Measurements from ENCODE around the gene PTGDR2.

The PTGDR2 gene

GRCh38 chr11:60874421-60875365 is 18.9 kb upstream of the PTGDR2 start:
- H3K9ac ChIP-seq (ENCODE audit: low read depth in 1 of 2, low read length in 2 of 2), result no peak overlapping the region
- peaks cover 20 to 32% of the 10 kb centered on the region in 2 donors for H3K4me1 ChIP-seq (ENCODE audit: control insufficient read depth in 1 of 2, insufficient read depth in 2 of 2, low read length in 2 of 2)
- H3K4me3 ChIP-seq (ENCODE audit: low read depth in 1 of 2, low read length in 2 of 2), result no peak overlapping the region
- peaks cover 0 to 2% of the 10 kb centered on the region in 2 donors for H3K36me3 ChIP-seq (ENCODE audit: control insufficient read depth in 1 of 2, insufficient read depth in 2 of 2, low read length in 2 of 2)
- no peaks in the 10 kb centered on the region for H3K9me3 ChIP-seq (ENCODE audit: control insufficient read depth in 1 of 2, low read length in 2 of 2)
- H3K27me3 ChIP-seq (ENCODE audit: control insufficient read depth in 1 of 2, insufficient read depth in 2 of 2, low read length in 2 of 2), result no peaks in the 10 kb centered on the region
- H3K27ac ChIP-seq (ENCODE audit: low read depth, low read length), result no peak overlapping the region

- H3K27ac ChIP-seq (ENCODE audit: low read depth, low read length), result no peak overlapping the region
- no peak overlapping the region for H3K4me3 ChIP-seq (ENCODE audit: low read depth in 1 of 2, low read length in 2 of 2)
- H3K4me1 ChIP-seq (ENCODE audit: control insufficient read depth in 1 of 2, insufficient read depth in 2 of 2, low read length in 2 of 2), result peaks cover 20 to 32% of the 10 kb centered on the region in 2 donors
Observed at GRCh38 chr11:60873533-60873932, 17.8 kb upstream of the PTGDR2 start.

GRCh38 chr11:60872961-60873524 is 17.3 kb upstream of the PTGDR2 start:
- no peak overlapping the region for H3K4me3 ChIP-seq (ENCODE audit: low read depth in 1 of 2, low read length in 2 of 2)
- H3K27ac ChIP-seq (ENCODE audit: low read depth, low read length), result no peak overlapping the region
- H3K9ac ChIP-seq (ENCODE audit: low read depth in 1 of 2, low read length in 2 of 2), result no peak overlapping the region
- H3K36me3 ChIP-seq (ENCODE audit: control insufficient read depth in 1 of 2, insufficient read depth in 2 of 2, low read length in 2 of 2), result peaks cover 0 to 2% of the 10 kb centered on the region in 2 donors
- no peaks in the 10 kb centered on the region for H3K27me3 ChIP-seq (ENCODE audit: control insufficient read depth in 1 of 2, insufficient read depth in 2 of 2, low read length in 2 of 2)
- no peaks in the 10 kb centered on the region for H3K9me3 ChIP-seq (ENCODE audit: control insufficient read depth in 1 of 2, low read length in 2 of 2)
- peaks cover 20 to 32% of the 10 kb centered on the region in 2 donors for H3K4me1 ChIP-seq (ENCODE audit: control insufficient read depth in 1 of 2, insufficient read depth in 2 of 2, low read length in 2 of 2)

More at GRCh38 chr11:60873533-60873932, 17.8 kb upstream of the PTGDR2 start:
- Histone ChIP-seq H3K9me3 (ENCODE audit: control insufficient read depth in 1 of 2, low read length in 2 of 2) (no peaks in the 10 kb centered on the region), H3K9ac (ENCODE audit: low read depth in 1 of 2, low read length in 2 of 2) (no peak overlapping the region), H3K36me3 (ENCODE audit: control insufficient read depth in 1 of 2, insufficient read depth in 2 of 2, low read length in 2 of 2) (peaks cover 0 to 2% of the 10 kb centered on the region in 2 donors), H3K27me3 (ENCODE audit: control insufficient read depth in 1 of 2, insufficient read depth in 2 of 2, low read length in 2 of 2) (no peaks in the 10 kb centered on the region)

GRCh38 chr11:60872124-60872960 is 16.6 kb upstream of the PTGDR2 start:
- H3K9ac ChIP-seq (ENCODE audit: low read depth in 1 of 2, low read length in 2 of 2), result no peak overlapping the region
- peaks cover 20 to 32% of the 10 kb centered on the region in 2 donors for H3K4me1 ChIP-seq (ENCODE audit: control insufficient read depth in 1 of 2, insufficient read depth in 2 of 2, low read length in 2 of 2)
- peaks cover 0 to 2% of the 10 kb centered on the region in 2 donors for H3K36me3 ChIP-seq (ENCODE audit: control insufficient read depth in 1 of 2, insufficient read depth in 2 of 2, low read length in 2 of 2)
- peak overlapping the region; percentile 28 for H3K27ac ChIP-seq (ENCODE audit: low read depth, low read length)
- no peak overlapping the region for H3K4me3 ChIP-seq (ENCODE audit: low read depth in 1 of 2, low read length in 2 of 2)
- H3K9me3 ChIP-seq (ENCODE audit: control insufficient read depth in 1 of 2, low read length in 2 of 2), result no peaks in the 10 kb centered on the region
- no peaks in the 10 kb centered on the region for H3K27me3 ChIP-seq (ENCODE audit: control insufficient read depth in 1 of 2, insufficient read depth in 2 of 2, low read length in 2 of 2)

GRCh38 chr11:60871378-60872061 is 15.8 kb upstream of the PTGDR2 start:
- H3K36me3 ChIP-seq (ENCODE audit: control insufficient read depth in 1 of 2, insufficient read depth in 2 of 2, low read length in 2 of 2), result peaks cover 0 to 2% of the 10 kb centered on the region in 2 donors
- H3K9me3 ChIP-seq (ENCODE audit: control insufficient read depth in 1 of 2, low read length in 2 of 2), result no peaks in the 10 kb centered on the region
- no peaks in the 10 kb centered on the region for H3K27me3 ChIP-seq (ENCODE audit: control insufficient read depth in 1 of 2, insufficient read depth in 2 of 2, low read length in 2 of 2)
- peak overlapping the region; percentile 28 for H3K27ac ChIP-seq (ENCODE audit: low read depth, low read length)
- no peak overlapping the region for H3K4me3 ChIP-seq (ENCODE audit: low read depth in 1 of 2, low read length in 2 of 2)
- peaks cover 20 to 32% of the 10 kb centered on the region in 2 donors for H3K4me1 ChIP-seq (ENCODE audit: control insufficient read depth in 1 of 2, insufficient read depth in 2 of 2, low read length in 2 of 2)
- H3K9ac ChIP-seq (ENCODE audit: low read depth in 1 of 2, low read length in 2 of 2), result no peak overlapping the region

GRCh38 chr11:60870733-60871377 is 15.1 kb upstream of the PTGDR2 start:
- peaks cover 0 to 2% of the 10 kb centered on the region in 2 donors for H3K36me3 ChIP-seq (ENCODE audit: control insufficient read depth in 1 of 2, insufficient read depth in 2 of 2, low read length in 2 of 2)
- H3K27me3 ChIP-seq (ENCODE audit: control insufficient read depth in 1 of 2, insufficient read depth in 2 of 2, low read length in 2 of 2), result no peaks in the 10 kb centered on the region
- peak overlapping the region; percentile 6 for H3K27ac ChIP-seq (ENCODE audit: low read depth, low read length)
- no peak overlapping the region for H3K4me3 ChIP-seq (ENCODE audit: low read depth in 1 of 2, low read length in 2 of 2)
- H3K9ac ChIP-seq (ENCODE audit: low read depth in 1 of 2, low read length in 2 of 2), result no peak overlapping the region
- H3K9me3 ChIP-seq (ENCODE audit: control insufficient read depth in 1 of 2, low read length in 2 of 2), result no peaks in the 10 kb centered on the region
- H3K4me1 ChIP-seq (ENCODE audit: control insufficient read depth in 1 of 2, insufficient read depth in 2 of 2, low read length in 2 of 2), result peaks cover 20 to 30% of the 10 kb centered on the region in 2 donors

GRCh38 chr11:60870276-60870675 is 14.5 kb upstream of the PTGDR2 start:
- no peaks in the 10 kb centered on the region for H3K27me3 ChIP-seq (ENCODE audit: control insufficient read depth in 1 of 2, insufficient read depth in 2 of 2, low read length in 2 of 2)
- peaks cover 20 to 28% of the 10 kb centered on the region in 2 donors for H3K4me1 ChIP-seq (ENCODE audit: control insufficient read depth in 1 of 2, insufficient read depth in 2 of 2, low read length in 2 of 2)
- no peak overlapping the region for H3K4me3 ChIP-seq (ENCODE audit: low read depth in 1 of 2, low read length in 2 of 2)
- H3K36me3 ChIP-seq (ENCODE audit: control insufficient read depth in 1 of 2, insufficient read depth in 2 of 2, low read length in 2 of 2), result peaks cover 0 to 2% of the 10 kb centered on the region in 2 donors
- H3K9ac ChIP-seq (ENCODE audit: low read depth in 1 of 2, low read length in 2 of 2), result no peak overlapping the region
- no peak overlapping the region for H3K27ac ChIP-seq (ENCODE audit: low read depth, low read length)
- no peaks in the 10 kb centered on the region for H3K9me3 ChIP-seq (ENCODE audit: control insufficient read depth in 1 of 2, low read length in 2 of 2)

- no peak overlapping the region for H3K27ac ChIP-seq (ENCODE audit: low read depth, low read length)
Observed at GRCh38 chr11:60869451-60869825, 13.7 kb upstream of the PTGDR2 start.

GRCh38 chr11:60868682-60869450 is 13.1 kb upstream of the PTGDR2 start:
- Histone ChIP-seq H3K9me3 (ENCODE audit: control insufficient read depth in 1 of 2, low read length in 2 of 2) (no peaks in the 10 kb centered on the region), H3K4me3 (ENCODE audit: low read depth in 1 of 2, low read length in 2 of 2) (no peak overlapping the region), H3K36me3 (ENCODE audit: control insufficient read depth in 1 of 2, insufficient read depth in 2 of 2, low read length in 2 of 2) (no peaks in the 10 kb centered on the region), H3K4me1 (ENCODE audit: control insufficient read depth in 1 of 2, insufficient read depth in 2 of 2, low read length in 2 of 2) (peaks cover 20 to 28% of the 10 kb centered on the region in 2 donors), H3K27me3 (ENCODE audit: control insufficient read depth in 1 of 2, insufficient read depth in 2 of 2, low read length in 2 of 2) (no peaks in the 10 kb centered on the region), H3K9ac (ENCODE audit: low read depth in 1 of 2, low read length in 2 of 2) (no peak overlapping the region), H3K27ac (ENCODE audit: low read depth, low read length) (no peak overlapping the region)

More at GRCh38 chr11:60869451-60869825, 13.7 kb upstream of the PTGDR2 start:
- Histone ChIP-seq H3K4me1 (ENCODE audit: control insufficient read depth in 1 of 2, insufficient read depth in 2 of 2, low read length in 2 of 2) (peaks cover 20 to 28% of the 10 kb centered on the region in 2 donors), H3K9ac (ENCODE audit: low read depth in 1 of 2, low read length in 2 of 2) (no peak overlapping the region), H3K9me3 (ENCODE audit: control insufficient read depth in 1 of 2, low read length in 2 of 2) (no peaks in the 10 kb centered on the region), H3K27me3 (ENCODE audit: control insufficient read depth in 1 of 2, insufficient read depth in 2 of 2, low read length in 2 of 2) (no peaks in the 10 kb centered on the region), H3K4me3 (ENCODE audit: low read depth in 1 of 2, low read length in 2 of 2) (no peak overlapping the region), H3K36me3 (ENCODE audit: control insufficient read depth in 1 of 2, insufficient read depth in 2 of 2, low read length in 2 of 2) (no peaks in the 10 kb centered on the region)
